Right lobe of liver (tissue), 4 donors: ENCODE measurements around the gene WASHC4.

Source experiments
- POLR2A ChIP-seq: fragments of 450-650 bp; IDR thresholded peaks from one replicate; pipeline ENCODE4 v1.6.1; 2017; ENCODE audit warnings: antibody characterized with exemption, mild to moderate bottlenecking
- TF ChIP-seq, protein P1 (sequence below), 4 donors: fragments of 200-600 bp in 3 of 4; fragments of 450-650 bp in 1 of 4; IDR thresholded peaks; one replicate each; pipeline versions ENCODE4 v1.5.1 to v1.8.0; 2016 to 2022; ENCODE audit warnings: antibody characterized with exemption in 4 of 4, mild to moderate bottlenecking in 2 of 4
- donor health status: DM: no; HTN: no; CAD: no.
- donor health status: DM: no; HTN: no; CAD: no.
- donor health status: DM: no; HTN: yes; CAD: no.

DNA sequence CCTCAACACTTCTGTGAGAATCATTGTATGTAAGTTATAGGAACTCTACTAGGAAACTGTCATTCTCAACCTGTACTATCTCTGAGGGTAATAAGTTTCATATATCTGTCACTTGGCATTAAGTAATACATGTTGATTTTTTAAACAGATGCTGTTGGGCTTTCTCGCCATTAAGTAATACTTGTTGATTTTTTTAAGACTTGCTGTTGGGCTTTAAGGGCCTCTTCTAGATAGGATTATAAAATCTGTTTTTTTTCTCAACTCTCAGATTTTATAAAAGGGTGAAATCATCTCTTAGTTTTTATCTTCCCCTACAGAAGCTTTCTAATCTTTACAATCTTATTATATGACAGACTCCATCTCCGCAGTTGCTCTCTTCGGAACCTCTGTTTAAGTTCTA lies 5.6 kb downstream of the WASHC4 start:
- TF ChIP-seq POLR2A, result no peak
- TF ChIP-seq, protein P1, sequence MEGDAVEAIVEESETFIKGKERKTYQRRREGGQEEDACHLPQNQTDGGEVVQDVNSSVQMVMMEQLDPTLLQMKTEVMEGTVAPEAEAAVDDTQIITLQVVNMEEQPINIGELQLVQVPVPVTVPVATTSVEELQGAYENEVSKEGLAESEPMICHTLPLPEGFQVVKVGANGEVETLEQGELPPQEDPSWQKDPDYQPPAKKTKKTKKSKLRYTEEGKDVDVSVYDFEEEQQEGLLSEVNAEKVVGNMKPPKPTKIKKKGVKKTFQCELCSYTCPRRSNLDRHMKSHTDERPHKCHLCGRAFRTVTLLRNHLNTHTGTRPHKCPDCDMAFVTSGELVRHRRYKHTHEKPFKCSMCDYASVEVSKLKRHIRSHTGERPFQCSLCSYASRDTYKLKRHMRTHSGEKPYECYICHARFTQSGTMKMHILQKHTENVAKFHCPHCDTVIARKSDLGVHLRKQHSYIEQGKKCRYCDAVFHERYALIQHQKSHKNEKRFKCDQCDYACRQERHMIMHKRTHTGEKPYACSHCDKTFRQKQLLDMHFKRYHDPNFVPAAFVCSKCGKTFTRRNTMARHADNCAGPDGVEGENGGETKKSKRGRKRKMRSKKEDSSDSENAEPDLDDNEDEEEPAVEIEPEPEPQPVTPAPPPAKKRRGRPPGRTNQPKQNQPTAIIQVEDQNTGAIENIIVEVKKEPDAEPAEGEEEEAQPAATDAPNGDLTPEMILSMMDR (IDR thresholded peaks at IDR 0.05), result no peak
